ENCODE data around the gene CD9.

CD9 gene

DNA sequence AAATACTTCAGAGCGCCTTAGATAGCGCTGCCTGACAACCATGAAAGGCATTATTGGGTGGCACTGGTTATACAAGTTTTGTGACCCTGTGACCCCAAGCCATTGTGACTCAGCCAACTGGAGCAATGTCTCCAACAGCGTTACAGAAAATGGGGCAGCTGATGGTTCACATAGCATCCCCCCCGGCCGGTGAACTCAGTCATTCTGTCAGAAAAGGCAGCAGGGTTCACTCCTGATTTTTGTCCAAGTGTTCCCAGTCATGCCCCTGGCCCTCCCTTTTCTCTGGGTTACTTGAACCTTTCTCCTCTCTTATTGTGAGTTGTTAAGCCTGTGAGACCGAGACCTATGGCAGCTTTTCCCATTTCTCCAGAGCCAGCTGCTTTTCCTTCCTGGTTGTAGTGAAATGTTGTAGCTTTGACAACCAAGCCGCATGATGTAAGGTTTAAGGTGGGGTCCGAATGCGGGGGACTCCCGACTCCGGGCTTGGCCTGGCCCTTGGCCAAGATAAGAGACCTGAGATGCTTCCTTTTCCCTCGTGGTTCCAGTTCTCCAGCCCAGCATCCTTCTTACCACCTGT is 22.0 kb downstream of the CD9 start:
- no peak for DNase-seq

DNA sequence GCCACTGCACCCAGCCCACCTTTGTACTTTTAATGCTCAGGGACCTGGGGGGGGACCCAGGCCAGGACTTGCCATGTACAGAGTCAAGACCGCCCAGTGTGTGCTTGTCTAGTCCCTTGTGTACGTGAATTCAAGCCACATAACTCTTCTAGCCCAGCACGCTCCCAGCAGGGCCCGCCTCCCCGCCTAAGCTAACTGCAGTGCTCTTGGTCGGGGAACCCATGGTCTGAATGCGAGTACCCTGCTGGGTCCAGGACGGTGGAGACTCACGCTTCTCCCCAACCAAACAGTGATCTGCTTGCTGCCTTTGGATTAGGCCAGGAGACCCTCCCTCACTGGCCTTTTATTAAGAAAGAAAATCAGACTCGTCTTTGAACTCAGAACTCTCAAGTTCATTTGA is 23.3 kb downstream of the CD9 start:
- DNase-seq, result no peak

DNA sequence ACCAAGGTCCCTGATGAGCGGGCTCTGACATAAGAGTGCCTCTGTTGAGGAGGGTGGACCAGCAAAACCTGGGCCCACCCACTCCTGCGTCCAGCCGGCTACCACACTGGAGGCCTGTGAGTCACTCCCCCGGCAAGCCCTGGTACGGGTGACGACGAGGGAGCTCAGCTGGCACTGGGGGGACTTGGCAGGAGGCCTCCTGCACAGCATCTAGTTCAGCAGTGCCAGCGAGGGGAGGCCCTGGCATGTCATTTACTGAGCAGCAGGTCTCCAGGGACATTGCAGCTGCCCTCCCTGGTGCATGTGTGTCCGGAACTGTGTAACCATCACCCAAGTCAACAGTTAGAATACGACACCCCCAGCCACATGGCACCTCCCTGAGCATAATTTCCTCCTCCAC is 24.4 kb downstream of the CD9 start:
- no peak for DNase-seq

DNA sequence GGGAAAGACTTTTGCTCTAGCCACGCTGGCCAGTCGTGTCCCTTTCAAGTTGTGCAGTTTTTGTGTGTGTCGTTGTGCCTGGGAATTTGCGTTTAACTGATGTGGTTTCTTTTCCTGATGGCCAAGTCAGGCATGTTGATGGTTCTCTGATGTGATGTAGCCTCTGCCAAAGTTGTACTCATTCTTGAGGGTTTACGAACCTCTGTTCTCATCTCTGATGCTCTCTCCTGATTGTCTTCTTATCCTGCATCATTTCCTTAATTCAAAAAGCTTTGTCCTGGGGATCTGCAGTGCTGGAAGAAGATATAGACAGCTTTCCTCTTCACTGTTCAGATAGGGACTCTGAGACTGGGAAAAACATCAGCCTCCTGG is 25.4 kb downstream of the CD9 start:
- no peak for DNase-seq

DNA sequence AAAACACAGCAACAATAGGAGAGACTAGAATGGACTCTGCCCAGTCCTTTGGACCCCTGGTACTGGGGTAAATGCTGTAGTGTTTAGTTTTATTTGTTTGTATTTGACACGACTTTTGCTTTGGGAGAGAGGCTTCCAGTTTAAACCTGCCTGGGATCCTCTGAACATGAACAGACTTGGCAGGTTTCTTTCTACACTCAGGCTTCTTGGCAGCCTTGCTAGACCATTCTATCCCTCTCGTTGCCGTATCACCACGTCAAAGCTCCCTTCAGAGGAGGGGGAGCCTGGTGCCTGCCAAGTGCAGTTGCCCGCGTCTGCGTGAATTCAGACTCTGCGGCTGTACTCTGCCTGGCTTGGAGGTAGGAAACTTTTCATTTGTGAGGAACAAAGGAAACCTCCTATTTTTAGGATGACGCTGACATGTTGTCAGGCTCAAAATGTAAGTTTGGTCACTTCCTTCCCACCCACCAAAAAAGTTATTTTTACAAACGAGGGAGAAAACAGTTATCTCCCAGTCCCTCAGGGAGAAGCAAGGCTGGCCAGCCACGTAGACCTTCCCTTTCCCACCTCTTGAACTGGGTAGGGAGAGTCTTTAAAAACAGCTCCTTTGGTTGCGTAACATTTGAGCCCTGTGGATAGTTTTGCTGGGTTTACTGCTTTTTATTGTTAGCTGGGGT is 25.9 kb downstream of the CD9 start:
- DNase-seq, result no peak

DNA sequence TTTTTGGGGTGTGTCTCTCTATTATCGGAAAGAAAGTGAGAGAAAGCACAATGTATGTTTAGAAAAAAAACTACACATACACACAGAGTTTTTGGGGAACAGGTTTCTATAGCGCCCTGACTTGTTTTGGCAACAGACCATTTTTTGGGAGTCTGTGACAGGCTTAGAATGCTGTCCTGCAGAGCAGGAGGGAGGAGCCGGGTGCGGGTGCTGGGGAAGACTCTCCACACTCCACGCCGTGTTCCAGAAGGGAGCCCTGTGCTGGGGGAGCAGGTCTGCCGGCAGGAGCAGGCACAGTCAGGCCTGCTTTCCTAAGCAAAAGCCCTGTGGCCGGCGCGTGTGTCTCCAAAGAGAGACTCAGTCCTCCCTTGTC is 26.5 kb downstream of the CD9 start:
- DNase-seq, result no peak

DNA sequence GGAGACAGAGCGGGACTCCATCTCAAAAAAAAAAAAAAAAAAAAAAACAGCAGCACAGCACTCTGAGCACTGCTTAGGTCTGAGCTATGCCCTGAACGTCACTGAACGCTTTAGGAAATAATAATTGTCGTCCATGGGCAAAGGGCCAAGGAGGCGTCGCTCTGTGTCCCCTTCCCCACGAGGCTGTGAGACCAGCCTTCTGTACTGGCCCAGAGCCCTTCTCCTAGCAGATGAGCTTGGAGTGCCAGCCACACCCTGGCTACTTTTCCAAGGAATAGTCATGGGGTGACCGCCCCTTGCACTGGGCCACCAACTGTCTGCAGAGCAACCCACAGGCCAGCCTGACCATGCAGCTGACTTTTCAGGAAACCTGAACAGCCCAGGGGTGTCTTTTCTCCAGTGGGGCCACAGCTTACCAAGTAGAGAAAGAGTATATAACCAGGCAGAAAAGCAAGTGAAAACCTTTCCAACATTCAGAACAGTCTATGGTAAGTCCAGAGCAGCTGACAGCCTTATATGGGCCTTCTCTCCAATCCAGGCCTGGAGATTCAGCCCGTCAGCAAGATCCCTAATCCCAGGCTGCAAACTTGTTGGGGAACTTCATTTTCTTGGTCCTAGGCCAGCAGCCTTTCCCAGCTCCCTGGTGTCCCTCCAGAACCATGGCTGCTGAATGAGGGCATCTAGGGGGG is 28.5 kb downstream of the CD9 start:
- DNase-seq, result no peak

DNA sequence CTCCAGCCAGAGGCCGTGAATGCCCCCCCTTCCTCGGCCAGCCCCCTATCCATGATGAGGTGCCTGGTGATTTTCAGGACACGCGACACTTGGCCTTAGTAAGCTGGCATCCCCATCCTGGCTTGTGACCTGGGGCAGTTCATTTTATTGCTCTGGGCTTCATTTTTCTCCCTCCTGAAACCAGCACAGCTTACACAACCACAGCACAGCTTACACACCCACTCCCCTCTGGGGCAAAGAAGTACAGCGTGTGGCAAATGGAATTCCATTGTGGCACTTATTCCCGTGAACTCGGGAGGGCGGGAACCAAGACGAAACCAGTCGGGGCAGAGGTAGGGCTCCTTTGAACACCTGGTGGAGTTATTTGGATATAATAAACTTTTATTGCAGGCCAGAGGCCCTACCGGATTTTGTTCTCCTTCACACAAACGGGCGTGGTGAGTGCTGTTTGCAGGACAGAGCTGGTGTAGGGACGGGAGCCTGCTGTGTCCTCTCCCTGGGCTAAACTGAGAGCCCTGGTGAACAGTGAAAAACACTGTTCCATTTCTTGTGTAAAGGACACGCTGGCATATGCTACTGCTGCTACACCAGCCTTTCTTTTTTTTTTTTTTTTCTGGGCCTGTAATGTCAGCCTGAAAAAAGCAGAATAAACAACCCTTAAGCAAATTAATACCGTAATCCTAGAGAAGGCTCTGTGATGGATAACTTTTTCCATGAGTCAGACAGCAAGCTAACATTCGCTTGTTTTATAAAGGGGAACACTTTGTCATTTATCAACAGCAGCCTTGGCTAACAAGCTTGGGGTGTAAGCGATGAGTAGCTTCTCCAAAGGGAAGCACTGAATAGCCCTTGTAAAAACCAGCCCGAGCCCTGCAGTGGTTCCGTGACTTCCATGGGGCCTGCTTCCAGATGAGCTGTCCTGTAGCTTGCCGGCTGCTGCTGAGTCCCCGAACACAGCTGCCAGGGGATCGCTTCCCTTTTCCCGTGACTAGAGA is 29.3 kb downstream of the CD9 start:
- no peak for DNase-seq

DNA sequence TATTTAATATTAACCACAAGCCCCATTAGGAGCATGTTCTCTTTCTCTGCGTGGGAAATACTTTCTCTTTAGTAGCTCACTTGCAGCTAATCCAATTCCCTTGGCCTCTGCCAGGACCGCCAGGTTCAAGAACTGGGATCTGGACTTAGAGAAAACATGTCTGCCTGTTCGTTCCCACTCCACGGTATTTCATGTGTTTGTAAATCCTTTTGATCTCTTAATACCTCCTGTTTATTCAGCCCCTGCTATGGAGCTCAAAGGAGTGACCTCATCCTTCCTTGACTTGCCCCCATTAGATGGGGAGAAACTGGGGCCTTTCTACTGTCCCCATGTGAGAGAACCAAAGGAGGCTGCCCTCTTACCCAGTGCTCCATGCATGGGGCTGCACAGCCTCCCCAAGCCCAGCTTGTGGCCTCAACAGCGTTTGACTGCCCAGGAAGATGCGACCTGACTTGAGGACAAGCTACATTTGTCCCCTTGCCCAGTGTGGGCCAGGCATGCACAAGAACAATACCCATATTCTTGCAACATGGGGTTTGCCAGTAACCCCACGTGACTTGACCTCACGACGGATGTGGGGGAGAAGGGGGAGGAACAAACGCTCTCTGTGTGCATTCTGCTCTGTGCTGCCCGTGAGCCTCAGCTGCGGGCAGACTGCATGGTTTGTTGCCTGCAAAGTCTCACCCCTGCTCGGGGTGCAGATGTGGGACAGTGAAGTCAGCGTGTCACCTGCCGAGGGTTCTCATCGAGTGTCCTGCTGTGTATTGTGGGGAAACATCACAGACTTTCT is 30.3 kb downstream of the CD9 start:
- no peak for DNase-seq

DNA sequence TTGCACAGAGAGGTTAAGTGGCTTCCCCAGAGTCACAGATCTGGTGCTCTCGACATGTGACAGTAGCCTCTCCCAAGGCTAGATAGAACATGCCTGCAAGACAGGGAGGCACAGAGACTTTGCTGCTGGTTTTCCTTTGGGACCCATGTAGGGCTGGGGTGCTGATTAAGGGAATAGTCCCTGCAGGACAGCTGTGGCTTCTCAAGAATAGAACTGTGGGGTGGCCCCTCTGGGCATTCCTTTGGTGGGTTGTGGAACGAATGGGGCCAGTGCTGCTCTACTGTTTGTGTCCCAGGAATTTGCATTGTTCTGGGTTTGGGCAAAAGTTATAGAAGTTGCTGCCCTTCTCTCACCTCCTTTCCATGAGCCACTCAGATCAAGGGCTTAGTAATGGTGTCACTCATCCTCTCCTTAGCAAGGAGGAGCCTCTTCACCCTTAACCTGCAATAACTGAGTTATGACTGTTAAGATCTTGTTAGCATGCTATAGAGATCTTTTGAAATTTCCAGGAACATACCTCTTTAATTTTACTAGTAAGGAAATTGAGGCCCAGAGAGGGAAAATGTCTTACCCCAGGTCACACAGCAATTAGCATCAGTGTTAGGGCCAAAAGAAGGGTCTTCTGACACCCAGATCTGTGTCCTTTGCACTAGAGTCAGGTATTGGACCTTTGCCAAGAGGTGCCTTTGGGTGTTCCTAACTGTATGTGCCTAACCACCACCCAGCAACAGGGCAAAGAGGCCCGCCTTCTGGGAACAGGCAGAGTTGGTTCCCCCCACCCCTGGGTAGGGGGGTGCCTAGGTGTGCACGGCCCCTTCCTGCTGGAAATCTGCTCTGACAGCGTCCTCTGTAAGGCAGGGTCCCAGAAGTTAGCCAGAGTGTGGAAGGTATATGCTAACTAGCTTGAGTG is 31.4 kb downstream of the CD9 start:
- DNase-seq, result no peak

DNA sequence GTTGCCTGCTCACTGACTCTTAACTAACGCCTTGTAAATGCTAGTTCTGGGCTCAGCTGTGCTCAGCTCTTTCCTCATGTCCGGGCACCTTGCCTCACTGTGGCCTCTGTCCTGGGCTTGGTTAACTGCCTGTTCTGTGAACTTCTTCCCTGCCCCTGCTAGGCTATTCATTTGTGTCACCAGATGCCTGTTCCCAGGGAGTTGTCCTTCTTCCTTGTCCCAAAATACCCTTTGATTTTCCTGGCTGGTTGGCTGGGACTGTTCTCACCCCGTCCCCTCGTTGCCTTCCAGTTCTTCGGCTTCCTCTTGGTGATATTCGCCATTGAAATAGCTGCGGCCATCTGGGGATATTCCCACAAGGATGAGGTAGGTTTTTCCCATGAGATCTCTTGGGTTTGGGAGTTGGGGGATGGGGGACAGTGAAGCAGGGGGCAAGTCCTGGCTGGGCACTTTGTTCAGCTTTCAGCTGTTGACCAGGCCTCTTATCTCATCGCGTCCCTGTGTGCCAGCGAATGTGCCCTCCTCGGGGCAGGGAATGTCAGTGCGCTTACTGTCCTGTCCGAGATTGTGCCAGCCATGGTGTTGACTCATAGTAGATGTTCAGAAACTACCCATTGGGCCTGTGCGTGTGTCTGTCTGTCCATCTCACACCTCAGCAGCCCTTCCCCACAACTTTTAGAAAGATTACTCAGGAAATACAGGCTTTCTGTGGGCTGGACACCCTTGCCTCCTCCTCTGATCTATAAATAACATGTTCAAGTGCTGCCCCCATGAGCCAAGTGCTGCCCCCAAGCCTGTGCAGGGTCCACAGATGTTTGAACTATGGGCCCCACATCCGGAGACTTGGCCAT is 33.1 kb downstream of the CD9 start:
- no peak for DNase-seq

DNA sequence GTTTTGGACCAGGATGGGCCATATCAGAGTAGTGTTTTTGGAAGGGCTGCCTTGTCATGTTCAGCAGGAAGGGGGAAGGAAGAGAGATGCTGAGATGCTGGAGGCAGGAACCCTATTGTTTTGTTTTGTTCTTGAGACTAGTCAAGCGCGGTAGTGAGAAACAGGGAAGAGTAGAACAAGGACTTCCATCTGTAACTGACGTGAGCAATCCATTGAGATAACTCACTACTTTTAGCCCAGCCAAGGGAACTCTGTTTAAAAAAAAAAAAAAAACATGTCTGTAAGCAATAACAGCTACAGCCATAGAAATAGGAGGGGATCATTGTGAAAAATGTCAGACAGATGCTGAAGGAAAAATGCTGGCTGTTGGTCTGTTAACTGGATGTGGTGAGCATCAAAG is 34.0 kb downstream of the CD9 start:
- no peak for DNase-seq

DNA sequence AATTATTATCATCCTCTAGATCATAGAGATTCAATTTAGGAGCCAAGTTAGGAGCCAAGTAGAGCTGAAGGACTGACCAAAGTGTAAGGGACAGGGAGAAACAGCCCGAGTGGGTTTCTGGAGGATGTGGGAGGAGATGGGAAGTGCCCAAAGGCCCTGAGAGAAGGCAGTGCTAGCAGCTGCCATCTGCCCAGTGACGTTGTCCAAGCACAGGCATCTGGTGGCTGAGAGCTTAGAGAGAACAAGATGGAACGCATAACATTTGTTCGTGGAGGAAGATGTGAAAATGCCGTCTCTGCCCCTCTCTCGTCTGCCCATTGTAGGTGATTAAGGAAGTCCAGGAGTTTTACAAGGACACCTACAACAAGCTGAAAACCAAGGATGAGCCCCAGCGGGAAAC is 34.7 kb downstream of the CD9 start:
- no peak for DNase-seq

DNA sequence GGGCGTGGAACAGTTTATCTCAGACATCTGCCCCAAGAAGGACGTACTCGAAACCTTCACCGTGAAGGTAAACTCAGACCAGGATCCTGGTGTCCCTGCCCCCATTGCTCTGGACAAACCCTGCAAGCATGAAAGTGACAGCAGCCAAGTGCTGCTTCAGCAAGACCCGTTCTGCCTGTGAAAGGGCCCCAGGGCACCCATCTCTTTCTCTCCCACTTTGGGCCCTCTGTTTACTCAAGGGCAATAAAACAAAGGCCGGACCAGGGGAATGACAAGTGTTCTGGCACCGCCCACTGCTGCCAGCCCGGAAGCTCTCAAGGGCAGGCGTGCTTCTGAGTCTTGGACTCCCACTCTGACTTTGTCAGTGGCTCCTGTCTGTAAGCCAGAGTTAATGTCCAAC is 35.3 kb downstream of the CD9 start:
- no peak for DNase-seq

DNA sequence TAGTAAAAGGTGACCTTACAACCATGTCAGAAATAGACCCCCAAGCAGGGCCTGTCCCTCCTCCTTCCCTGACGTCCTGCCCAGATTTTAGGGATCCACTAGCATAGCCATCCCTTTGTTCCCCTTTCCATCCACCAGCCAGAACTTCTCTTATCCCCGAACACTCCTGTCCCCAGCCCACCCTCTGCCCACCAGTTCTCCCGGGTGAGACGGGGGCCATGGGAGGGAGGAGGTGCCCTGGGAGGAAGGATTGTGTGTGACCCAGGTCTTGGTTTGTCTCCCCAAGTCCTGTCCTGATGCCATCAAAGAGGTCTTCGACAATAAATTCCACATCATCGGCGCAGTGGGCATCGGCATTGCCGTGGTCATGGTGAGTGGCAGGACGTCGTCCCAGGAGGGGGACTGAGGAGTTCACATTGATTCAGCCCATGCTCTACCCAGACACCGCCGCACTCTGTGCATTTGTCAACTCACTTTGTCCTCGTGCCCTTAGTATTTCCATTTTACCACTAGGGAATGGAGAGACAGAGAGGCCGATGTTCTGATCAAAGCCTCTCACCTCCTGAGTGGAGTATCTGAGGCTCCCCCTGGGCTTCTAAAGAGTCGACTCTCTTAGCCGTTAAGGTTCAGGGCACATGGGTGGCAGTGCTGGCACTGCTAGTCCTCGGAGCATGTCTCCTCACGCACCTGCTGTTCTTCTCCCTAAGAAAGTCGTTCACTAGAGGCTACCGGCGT is 35.9 kb downstream of the CD9 start:
- no peak for DNase-seq

DNA sequence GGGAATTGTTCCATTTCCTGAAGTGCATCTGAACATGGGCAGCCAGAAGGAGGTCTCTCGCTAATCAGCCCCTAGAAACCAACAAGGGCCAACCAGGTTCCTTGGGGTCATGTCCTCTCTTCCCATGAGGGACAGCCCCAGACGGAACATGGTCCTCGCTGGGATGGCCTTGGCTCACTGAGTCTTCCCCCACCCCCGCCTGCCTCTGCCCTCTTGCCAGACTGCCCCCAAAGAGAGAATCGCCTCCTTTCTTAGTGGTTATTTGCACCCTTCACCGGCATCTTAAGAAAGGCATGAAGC is 36.4 kb downstream of the CD9 start:
- no peak for DNase-seq

DNA sequence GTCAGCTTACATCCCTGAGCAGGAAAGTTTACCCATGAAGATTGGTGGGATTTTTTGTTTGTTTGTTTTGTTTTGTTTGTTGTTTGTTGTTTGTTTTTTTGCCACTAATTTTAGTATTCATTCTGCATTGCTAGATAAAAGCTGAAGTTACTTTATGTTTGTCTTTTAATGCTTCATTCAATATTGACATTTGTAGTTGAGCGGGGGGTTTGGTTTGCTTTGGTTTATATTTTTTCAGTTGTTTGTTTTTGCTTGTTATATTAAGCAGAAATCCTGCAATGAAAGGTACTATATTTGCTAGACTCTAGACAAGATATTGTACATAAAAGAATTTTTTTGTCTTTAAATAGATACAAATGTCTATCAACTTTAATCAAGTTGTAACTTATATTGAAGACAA is 37.6 kb downstream of the CD9 start:
- no peak for DNase-seq

DNA sequence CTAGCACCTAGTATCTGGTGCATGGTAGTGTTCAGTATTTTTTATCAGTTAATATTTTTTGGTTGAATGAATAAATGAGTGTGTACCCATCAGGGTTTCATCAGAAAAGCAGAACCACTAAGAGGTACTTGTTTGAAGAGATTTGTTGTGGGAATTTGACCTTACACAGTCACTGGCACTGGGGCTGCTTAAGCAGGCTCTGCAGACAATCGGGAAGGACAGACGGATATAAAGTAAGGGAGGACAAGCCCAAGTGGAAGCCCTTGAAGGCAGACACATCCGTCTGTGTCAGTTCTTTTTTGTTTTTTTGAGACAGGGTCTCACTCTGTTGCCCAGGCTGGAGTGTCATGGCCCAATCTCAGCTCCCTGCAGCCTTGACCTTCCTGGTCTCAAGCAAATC is 38.7 kb downstream of the CD9 start:
- DNase-seq, result no peak

DNA sequence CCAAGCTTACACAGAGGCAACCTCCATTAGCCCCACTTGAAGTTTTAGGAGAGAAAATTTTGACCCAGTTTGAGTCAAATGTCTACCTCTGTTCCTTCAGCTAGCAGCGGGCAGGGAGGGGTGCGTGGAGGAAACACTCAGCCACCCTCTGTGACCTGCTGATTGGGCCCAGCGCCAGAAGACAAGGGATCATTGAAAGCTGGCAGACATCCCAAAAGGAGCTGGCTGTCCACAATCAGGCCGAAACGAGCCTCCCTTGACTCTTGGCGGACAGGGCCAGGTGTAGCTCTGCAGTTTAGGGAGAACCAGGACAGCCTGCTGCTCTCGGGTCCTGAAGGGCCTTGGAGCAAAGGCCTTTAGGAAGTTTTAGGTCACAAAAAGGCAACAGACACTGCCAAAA is 41.3 kb downstream of the CD9 start:
- no peak for DNase-seq

DNA sequence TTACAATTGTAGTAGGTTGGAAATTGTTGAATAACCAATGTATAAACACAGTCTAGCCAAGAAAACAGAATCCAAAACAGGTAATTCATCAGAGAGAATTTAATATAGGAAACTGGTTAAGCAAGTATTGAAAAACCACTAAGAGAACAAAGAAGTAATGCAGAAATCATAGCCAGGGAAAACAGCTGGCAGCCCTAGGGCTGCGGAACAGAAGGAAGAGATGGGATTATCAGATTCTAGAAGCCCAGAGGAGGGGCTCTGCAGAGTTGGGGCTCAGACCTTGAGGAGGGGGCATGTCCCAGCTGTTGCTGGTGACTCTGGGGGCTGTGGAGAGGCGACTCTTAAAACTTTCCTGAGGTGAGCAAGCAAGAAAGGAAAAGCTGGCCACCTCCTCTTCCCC is 49.4 kb downstream of the CD9 start:
- no peak for DNase-seq

Measured in cerebellar nuclear complex (tissue), 1 donor.